K562 (cell line): ENCODE results near the gene GAS1. TPM values are rescaled to one million over a fixed set of nuclear protein-coding genes. Genes with fewer than 3 reads are reported as not detected.

Experiments
- ATAC-seq: fragments of 200-7000 bp; cut with Tn5 transposase; 3 replicates; pipeline ENCODE4 v1.9.1; 2020; ENCODE audit warnings: moderate library complexity
- BruUV-seq: library from RNA; stranded (reverse); fragments of 400-500 nt; replicated peaks from 2 replicates; lab custom pipeline; 2021; lab: Mats Ljungman, UMichigan
- CTCF ChIA-PET: fragments of 300-600 bp; formaldehyde crosslinking; extraction: SDS; loops from one replicate; lab custom pipeline; 2021; ENCODE audit warnings: low intra/inter-chr PET ratio; lab: Yijun Ruan, JAX
- POLR2A ChIA-PET: fragments of 300-600, 350-650 bp; sonication (Branson Sonifier 250); formaldehyde crosslinking; extraction: SDS; loops from one replicate; lab custom pipeline; 2021; ENCODE audit warnings: antibody characterized with exemption, inconsistent platforms; lab: Yijun Ruan, JAX
- DNase-seq, 4 experiments: peaks; one replicate each; pipeline versions ENCODE4 v3.0.0 to v3.0.0-alpha.2; 2011 to 2018; ENCODE audit warnings: low spot score in 3 of 4, mixed read lengths in 3 of 4; ENCODE audit errors: extremely low read depth in 1 of 4
- FAIRE-seq: peaks from 2 replicates; lab custom pipeline; 2011; peaks lifted over from hg19 to GRCh38; lab: Jason Lieb, UNC
- H2AFZ ChIP-seq: 2 replicates; pipeline ENCODE4 v1.6.0; 2011; ENCODE audit warnings: low read depth, low read length, control low read depth, inconsistent platforms
- H3K27ac ChIP-seq: fragments of 200-600 bp; 3 replicates; pipeline ENCODE4 v1.8.0; 2011; ENCODE audit warnings: low read depth, mild to moderate bottlenecking, control low read depth, inconsistent platforms, low read length, moderate library complexity, mixed read lengths; ENCODE audit errors: extremely low read depth
- H3K27me3 ChIP-seq, 2 experiments: fragments of 300-600 bp in 1 of 2; 2 replicates in 1 of 2; 3 replicates in 1 of 2; pipeline versions ENCODE4 v1.6.0 to v1.8.0; 2011; ENCODE audit warnings: inconsistent platforms in 2 of 2, low read length in 2 of 2, mild to moderate bottlenecking in 1 of 2, mixed read lengths in 1 of 2, moderate library complexity in 1 of 2; ENCODE audit not compliant: control insufficient read depth in 2 of 2, insufficient read depth in 2 of 2
- H3K36me3 ChIP-seq: fragments of 300-600 bp; 3 replicates; pipeline ENCODE4 v1.8.0; 2011; ENCODE audit warnings: mild to moderate bottlenecking, low read length, inconsistent platforms; ENCODE audit not compliant: control insufficient read depth, insufficient read depth
- H3K4me1 ChIP-seq, 2 experiments: fragments of 200-600 bp in 1 of 2; replicated peaks in 1 of 2; 2 replicates in 1 of 2; 3 replicates in 1 of 2; pipeline versions ENCODE4 v1.5.1 to v1.8.0; 2011; ENCODE audit warnings: inconsistent platforms in 2 of 2, low read length in 2 of 2, mild to moderate bottlenecking in 1 of 2, mixed read lengths in 1 of 2, moderate library complexity in 1 of 2; ENCODE audit not compliant: control insufficient read depth in 2 of 2, insufficient read depth in 2 of 2
- H3K4me2 ChIP-seq: 2 replicates; pipeline ENCODE4 v1.6.1; 2011; ENCODE audit warnings: low read length, control low read depth, inconsistent platforms, mixed read lengths; ENCODE audit not compliant: insufficient read depth
- H3K4me3 ChIP-seq: fragments of 200-600 bp; sonication (generic), shearing (Covaris generic); 2 replicates; pipeline ENCODE4 v1.5.1; 2016; ENCODE audit warnings: control low read depth, inconsistent platforms
- H3K79me2 ChIP-seq: fragments of 200-600 bp; 3 replicates; pipeline ENCODE4 v1.8.0; 2011; ENCODE audit warnings: low read length, inconsistent platforms; ENCODE audit not compliant: control insufficient read depth, insufficient read depth
- H3K9ac ChIP-seq, 2 experiments: 2 replicates each; pipeline versions ENCODE4 v1.6.0 to v1.6.1; 2011; ENCODE audit warnings: low read depth in 2 of 2, low read length in 2 of 2, control low read depth in 1 of 2, inconsistent platforms in 1 of 2, mild to moderate bottlenecking in 1 of 2, mixed read lengths in 1 of 2; ENCODE audit not compliant: insufficient read depth in 1 of 2
- H3K9me1 ChIP-seq: one replicate; pipeline ENCODE4 v1.6.0; 2011; ENCODE audit warnings: inconsistent platforms, mild to moderate bottlenecking, low read length, moderate library complexity; ENCODE audit not compliant: control insufficient read depth, insufficient read depth
- H3K9me3 ChIP-seq: replicated peaks from 2 replicates; pipeline ENCODE4 v1.5.1; 2011; ENCODE audit warnings: low read depth, low read length, inconsistent platforms; ENCODE audit not compliant: control insufficient read depth, insufficient read depth
- H4K20me1 ChIP-seq: replicated peaks from 2 replicates; pipeline ENCODE4 v1.6.1; 2011; ENCODE audit warnings: low read length, inconsistent platforms, mixed read lengths; ENCODE audit not compliant: control insufficient read depth, insufficient read depth
- HIVEP1 ChIP-seq: fragments of 250-450 bp; sonication (Bioruptor Pico); IDR thresholded peaks from 2 replicates; pipeline ENCODE4 v1.4.0; 2020; ENCODE audit warnings: mild to moderate bottlenecking
- KAT7 ChIP-seq: sonication (generic); formaldehyde crosslinking; IDR thresholded peaks from 2 replicates; pipeline ENCODE4 v1.8.0; 2022; ENCODE audit warnings: missing genetic modification reagents, mild to moderate bottlenecking, borderline replicate concordance
- NCOA4 ChIP-seq: fragments of 450-650 bp; IDR thresholded peaks from 2 replicates; pipeline ENCODE4 v1.6.1; 2018; ENCODE audit warnings: mild to moderate bottlenecking; ENCODE audit not compliant: partially characterized antibody
- WGBS: fragments of 100-300 bp; shearing (Covaris generic); methylation state at CpG from one replicate; pipeline ENCODE4 v1.1.6; 2016; ENCODE audit warnings: low coverage, mixed read lengths; ENCODE audit not compliant: insufficient coverage; ENCODE audit errors: missing lambda C conversion rate; 5-methylcytosine and 5-hydroxymethylcytosine counted together
- in situ Hi-C: fragments of 300-500 bp; cut with MboI; formaldehyde crosslinking; loops from 4 replicates; pipeline ENCODE4 v1.15.0; 2018; ENCODE audit warnings: inconsistent platforms, mixed read lengths
- intact Hi-C: fragments of 100-400 bp; cut with micrococcal nuclease; formaldehyde crosslinking; loops from 2 replicates; pipeline ENCODE4 v1.14.2; 2022
- polyA plus RNA-seq, 8 experiments: library from polyadenylated mRNA; depleted of rRNA in 4 of 8; stranded (reverse) in 5 of 8; unstranded in 3 of 8; fragments of >200 nt; fragmentation: Nextera tagmentation in 2 of 8; fragmentation: Illumina TruSeq in 1 of 8; extraction: Ambion mirVana in 2 of 8; extraction: Trizol in 1 of 8; gene quantifications; 2 replicates each; pipeline versions ENCODE4 v1.2.1 to v1.2.3, GENCODE V29; 2011 to 2014; ENCODE audit warnings: inconsistent platforms in 1 of 8, missing spikeins in 1 of 8
- total RNA-seq, 7 experiments: library from RNA; depleted of rRNA in 6 of 7; stranded (reverse); fragments of >200 nt in 6 of 7; fragmentation: Illumina TruSeq in 2 of 7; extraction: Trizol in 2 of 7; gene quantifications; 2 replicates each; pipeline versions ENCODE4 v1.2.1 to v1.2.3, GENCODE V29; 2011 to 2021; ENCODE audit warnings: low replicate concordance in 1 of 7

Gene GAS1
- total and polyA plus RNA-seq, 9 of the 15 experiments (the other 6 are each of a cell fraction or from before 2014, with no cell fraction given) = 0.07 to 0.09 TPM; not detected in 7

GRCh38 chr9:86944796-86945727, 2.2 kb downstream of the GAS1 start:
- Histone ChIP-seq H4K20me1 (no peaks in the 10 kb centered on the region), H3K4me2 (no peak overlapping the region), H2AFZ (no peak overlapping the region), H3K9me3 (no peaks in the 10 kb centered on the region), H3K4me3 (no peak overlapping the region), H3K79me2 (no peaks in the 10 kb centered on the region), H3K9ac (no peak overlapping the region), H3K4me1 (peaks cover 0 to 9% of the 10 kb centered on the region in 2 experiments; a peak in 2 of 5 replicates), H3K36me3 (no peaks in the 10 kb centered on the region), H3K27ac (no peak overlapping the region), H3K27me3 (no peaks in the 10 kb centered on the region), H3K9me1 (no peaks in the 10 kb centered on the region)
- intact Hi-C loops = no loop called here
- 31% methylated on average over 19 of the region's 27 CpGs for WGBS
- POLR2A ChIA-PET = no interaction called here
- TF ChIP-seq NCOA4 (no peak), HIVEP1 (CRISPR knock-in tag) (no peak), KAT7 (CRISPR knock-in tag) (no peak)
- BruUV-seq = no TSS peak
- no peak for FAIRE-seq
- no peak for DNase-seq
- in situ Hi-C loops = no loop called here
- CTCF ChIA-PET = no interaction called here
- ATAC-seq = no peak
